ENCODE measurements around the gene MLPH. TPM values are rescaled to one million over a fixed set of nuclear protein-coding genes. Genes with fewer than 3 reads are reported as not detected.

MLPH gene
- total RNA-seq, 1 donor = not detected

DNA sequence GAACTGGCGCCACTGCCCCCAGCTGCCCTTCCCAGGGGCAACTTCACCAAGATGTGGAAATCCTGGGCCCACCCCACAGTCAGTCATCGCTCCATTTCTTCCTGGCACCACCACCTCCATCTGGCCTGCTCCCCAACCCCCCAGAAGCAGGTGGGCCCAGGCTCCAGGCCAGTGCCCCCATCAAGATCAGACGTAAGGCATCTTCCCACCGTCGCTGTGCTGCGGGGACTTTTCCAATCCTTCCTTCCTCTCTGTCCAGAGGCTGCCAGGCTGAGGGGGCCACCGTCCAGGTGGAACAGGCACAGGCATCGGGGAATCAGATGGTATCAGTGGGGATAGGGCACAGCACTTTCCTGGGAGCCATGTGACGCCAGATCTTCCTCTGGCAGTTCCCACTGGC is 87.4 kb downstream of the MLPH start:
- no peaks in the 10 kb centered on the region for H3K4me1 ChIP-seq (ENCODE audit: insufficient read depth, low read length)
- H3K9me3 ChIP-seq (ENCODE audit: low read depth, low read length) = no peaks in the 10 kb centered on the region
- no peak overlapping the region for H3K4me3 ChIP-seq (ENCODE audit: low read length)
- H3K27me3 ChIP-seq (ENCODE audit: insufficient read depth, low read length) = no peaks in the 10 kb centered on the region

DNA sequence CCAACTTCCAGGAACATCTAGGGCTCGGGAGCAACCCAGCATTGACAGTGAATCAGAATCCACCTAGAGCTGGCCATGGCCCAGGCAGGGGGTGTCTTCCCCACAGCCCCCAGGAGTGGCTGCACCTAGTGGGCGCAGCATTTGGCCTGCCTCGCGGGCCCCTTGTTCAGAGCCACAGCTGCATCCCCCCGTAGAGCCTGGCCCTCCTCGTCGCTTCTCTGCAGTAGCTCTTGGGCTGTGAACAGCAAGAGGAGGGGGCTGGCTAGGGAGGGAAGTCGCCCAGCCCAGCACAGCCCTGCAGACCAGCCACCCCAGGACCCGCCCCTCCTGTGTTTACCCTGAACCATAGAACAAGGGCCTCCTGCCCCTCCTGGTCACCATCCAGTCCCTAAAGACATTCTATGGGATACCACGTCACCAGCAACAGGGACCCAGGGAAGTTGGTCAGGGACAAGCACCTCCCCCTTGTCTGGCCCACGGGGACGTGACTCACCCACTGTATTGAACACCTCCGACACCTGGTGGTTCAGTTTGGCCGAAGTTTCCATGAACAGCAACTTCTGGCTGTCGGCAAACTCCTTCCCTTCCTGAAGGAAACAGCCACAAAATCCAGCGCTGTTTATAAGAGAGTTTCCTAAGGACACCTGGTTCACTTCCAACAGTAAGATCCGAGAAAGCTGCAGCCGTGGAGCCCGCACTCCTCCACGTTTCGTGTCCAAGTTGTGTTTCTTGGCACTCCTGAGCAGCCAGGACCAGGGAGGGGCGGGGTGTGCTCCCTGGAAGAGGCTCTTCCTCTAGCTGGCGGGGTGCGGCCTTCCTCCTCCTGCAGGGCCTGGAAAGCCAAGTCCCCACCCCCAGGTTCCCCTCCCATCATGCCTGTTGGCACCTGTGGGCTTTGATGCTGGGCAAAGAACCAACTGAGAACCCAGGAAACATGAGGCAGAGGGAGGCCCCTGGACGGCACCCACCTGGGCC is 88.1 kb downstream of the MLPH start:
- no peaks in the 10 kb centered on the region for H3K27me3 ChIP-seq (ENCODE audit: insufficient read depth, low read length)
- no peaks in the 10 kb centered on the region for H3K9me3 ChIP-seq (ENCODE audit: low read depth, low read length)
- H3K4me3 ChIP-seq (ENCODE audit: low read length) = no peak overlapping the region
- no peaks in the 10 kb centered on the region for H3K4me1 ChIP-seq (ENCODE audit: insufficient read depth, low read length)

DNA sequence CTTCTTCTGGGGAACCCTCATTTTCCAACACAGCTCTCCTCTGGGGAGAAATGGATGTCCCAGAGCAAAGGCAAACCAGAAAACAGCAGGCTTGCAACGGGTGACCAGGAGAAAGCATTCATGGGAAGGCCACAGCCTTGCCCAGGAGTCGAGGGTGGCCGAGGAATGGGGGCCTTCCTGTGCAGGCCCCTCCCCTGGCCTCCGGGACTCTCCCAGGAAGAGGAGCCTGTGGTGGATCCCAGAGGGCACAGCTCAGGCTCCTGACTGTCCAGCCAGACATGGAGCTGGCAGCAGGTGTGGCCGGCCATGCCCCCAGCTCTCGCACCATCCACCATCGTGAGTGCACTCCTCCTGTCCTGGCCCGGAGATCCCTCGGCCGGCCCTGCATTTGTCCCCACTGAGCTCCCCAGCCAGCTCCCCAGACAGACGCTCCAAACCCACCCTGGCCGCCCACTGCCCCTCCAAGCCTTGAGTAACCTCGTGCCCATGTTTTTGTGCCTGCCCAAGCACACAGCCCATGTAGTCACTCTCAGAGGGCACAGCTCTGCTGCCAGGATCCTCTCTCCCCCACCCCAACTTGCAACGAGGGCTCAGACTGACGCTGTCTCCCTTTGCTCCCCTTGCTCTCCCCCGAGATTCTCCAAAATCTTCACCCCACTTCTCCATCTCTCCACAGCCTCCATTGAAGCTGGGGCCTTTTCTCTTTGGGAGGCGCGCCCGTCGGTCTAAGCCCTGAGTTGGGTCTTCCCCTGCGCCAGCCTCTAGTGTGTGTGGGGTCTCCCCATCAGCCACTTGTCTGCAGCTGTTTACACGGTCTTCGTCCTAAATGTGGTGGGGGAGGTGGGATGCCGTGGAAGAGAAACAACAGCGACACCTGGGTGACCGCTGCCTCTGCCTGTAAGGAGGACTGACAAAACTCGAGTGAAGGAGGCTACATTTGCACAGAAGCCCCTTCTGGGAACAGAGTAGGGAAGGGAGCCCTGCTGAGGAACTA is 89.1 kb downstream of the MLPH start:
- Histone ChIP-seq H3K27me3 (ENCODE audit: insufficient read depth, low read length) (no peaks in the 10 kb centered on the region), H3K9me3 (ENCODE audit: low read depth, low read length) (no peaks in the 10 kb centered on the region), H3K4me3 (ENCODE audit: low read length) (no peak overlapping the region), H3K4me1 (ENCODE audit: insufficient read depth, low read length) (no peaks in the 10 kb centered on the region)

DNA sequence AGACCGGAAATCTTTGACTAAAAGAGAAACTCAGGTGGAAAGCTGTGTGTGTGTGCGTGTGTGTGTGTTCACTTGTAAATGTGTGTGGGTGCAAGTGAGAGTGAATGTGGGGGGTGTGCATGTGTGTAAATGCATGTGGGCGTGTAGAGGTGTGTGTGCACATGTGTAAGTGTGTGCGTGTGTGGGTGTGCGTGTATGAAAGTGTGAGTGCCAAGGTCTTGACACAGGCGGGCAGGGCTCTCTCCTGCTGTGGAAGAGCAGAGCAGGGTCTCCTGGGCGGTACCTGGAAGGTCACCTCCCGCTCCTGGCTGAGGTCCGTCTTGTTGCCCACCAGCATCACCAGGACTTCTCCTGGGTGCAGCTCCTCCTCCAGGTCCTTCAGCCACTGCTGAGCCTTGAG is 89.9 kb downstream of the MLPH start:
- H3K4me3 ChIP-seq (ENCODE audit: low read length) = no peak overlapping the region
- H3K27me3 ChIP-seq (ENCODE audit: insufficient read depth, low read length) = no peaks in the 10 kb centered on the region
- H3K4me1 ChIP-seq (ENCODE audit: insufficient read depth, low read length) = no peaks in the 10 kb centered on the region
- H3K9me3 ChIP-seq (ENCODE audit: low read depth, low read length) = no peaks in the 10 kb centered on the region

DNA sequence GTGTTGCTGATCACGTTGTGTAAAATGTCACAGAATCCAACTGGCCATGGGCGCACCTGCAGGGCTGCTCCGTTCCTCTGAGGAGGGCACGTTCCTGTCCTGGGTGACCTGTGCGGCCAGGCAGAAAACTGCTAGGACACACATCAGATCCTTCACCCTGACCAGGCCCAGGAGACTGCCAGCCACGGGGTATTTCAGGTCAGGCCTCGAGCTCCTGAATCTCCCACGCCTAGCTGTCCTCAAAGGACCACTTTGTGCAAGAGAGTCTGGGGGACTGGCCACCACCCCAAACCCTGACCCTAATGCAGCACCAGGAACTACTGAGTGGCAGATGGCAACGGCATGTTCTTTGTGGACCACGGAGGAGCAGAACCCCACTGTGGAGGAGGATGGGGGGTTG is 90.4 kb downstream of the MLPH start:
- Histone ChIP-seq H3K27me3 (ENCODE audit: insufficient read depth, low read length) (no peaks in the 10 kb centered on the region), H3K4me3 (ENCODE audit: low read length) (no peak overlapping the region), H3K4me1 (ENCODE audit: insufficient read depth, low read length) (no peaks in the 10 kb centered on the region), H3K9me3 (ENCODE audit: low read depth, low read length) (no peaks in the 10 kb centered on the region)

DNA sequence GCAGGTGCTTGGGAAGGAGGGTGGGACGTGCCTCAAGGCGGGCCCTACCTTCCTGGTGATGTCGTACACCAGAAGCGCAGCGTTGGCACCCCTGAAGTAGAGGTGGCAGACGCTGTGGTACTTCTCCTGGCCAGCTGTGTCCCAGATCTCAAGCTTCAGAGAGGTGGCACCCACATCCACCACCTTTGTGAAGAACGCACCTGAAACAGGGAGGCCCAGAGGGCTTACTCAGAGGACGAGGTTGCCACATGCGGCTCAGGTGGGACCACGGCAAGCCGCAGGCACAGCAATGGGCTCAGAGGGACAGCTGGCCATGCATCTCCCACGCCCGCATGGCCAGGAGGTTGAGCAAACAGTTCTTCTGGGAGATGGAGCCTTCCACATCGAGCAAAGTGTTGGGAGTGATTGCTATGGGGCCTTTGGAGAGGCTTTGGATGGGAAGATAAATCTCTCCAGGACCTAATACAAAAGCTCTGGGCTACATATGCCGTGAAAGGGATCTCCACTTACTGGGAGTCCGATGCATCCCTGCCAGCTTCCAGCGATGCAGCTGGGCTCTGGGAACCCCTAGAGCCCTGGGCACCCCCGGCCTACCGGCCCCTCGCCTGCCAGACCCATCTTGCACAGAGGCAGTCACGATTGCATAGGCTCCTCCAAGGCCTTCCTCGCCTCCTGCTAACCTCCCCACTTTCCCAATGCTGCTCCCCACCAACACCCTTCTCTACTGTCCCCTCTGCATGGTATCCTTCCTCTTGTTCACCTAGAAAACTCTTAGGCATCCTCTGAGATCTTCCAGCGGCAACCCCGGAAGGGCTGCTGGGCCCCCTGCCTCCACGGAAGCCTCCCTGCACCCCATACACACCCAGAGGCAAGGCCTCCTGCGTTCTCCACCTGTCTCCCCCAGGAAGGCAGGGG is 91.2 kb downstream of the MLPH start:
- Histone ChIP-seq H3K4me1 (ENCODE audit: insufficient read depth, low read length) (no peaks in the 10 kb centered on the region), H3K9me3 (ENCODE audit: low read depth, low read length) (no peaks in the 10 kb centered on the region), H3K27me3 (ENCODE audit: insufficient read depth, low read length) (no peaks in the 10 kb centered on the region), H3K4me3 (ENCODE audit: low read length) (no peak overlapping the region)

GRCh38 chr2:237581326-237581725 is 94.3 kb downstream of the MLPH start:
- no peaks in the 10 kb centered on the region for H3K9me3 ChIP-seq (ENCODE audit: low read depth, low read length)
- H3K4me3 ChIP-seq (ENCODE audit: low read length) = no peak overlapping the region
- H3K27me3 ChIP-seq (ENCODE audit: insufficient read depth, low read length) = no peaks in the 10 kb centered on the region
- no peaks in the 10 kb centered on the region for H3K4me1 ChIP-seq (ENCODE audit: insufficient read depth, low read length)

GRCh38 chr2:237581751-237582746 is 95.0 kb downstream of the MLPH start:
- Histone ChIP-seq H3K4me3 (ENCODE audit: low read length) (no peak overlapping the region), H3K27me3 (ENCODE audit: insufficient read depth, low read length) (no peaks in the 10 kb centered on the region), H3K4me1 (ENCODE audit: insufficient read depth, low read length) (no peaks in the 10 kb centered on the region), H3K9me3 (ENCODE audit: low read depth, low read length) (no peaks in the 10 kb centered on the region)

DNA sequence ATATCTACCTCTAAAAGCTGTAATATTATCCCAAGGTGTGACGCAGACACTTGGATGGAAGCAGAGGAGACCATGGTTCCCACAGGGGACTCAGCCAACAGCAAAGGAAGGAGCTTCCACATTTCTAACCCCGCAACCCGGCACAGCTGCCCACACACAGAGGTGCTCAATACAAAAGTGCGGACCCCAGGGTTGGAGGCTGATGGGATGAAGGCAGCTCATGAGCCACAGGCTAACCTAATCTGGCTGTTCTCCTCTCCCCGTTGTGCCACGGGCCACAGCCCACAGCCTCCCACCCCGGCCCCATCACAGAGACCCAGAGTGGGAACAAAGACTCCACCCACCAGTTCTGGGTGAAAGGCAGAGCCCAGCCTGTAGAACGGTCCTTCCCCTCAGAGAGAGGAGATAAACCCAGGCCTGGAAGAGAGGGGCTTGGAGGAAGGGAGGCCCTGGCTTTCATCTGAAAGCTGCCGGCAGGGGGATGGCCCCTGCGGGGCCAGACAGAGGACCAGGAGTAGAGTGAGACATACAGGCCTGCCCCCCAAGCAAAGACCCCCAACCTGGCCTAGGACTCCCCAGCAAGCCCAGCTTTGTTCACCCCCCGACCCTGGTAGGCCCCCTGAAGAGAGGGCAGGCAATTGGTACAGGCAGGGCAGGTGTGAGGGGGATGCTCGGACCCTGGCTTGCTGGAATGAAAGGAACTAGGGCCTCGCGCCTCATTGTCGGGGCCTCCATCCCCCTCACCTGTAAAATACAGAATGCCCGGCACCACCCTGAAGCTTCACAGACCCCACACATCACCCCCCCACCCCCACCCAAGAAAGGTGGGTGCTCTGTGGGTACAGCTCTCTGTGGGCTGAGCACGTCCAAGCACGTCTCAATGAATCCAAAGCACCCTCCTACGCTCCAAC is 96.6 kb downstream of the MLPH start:
- Histone ChIP-seq H3K27me3 (ENCODE audit: insufficient read depth, low read length) (no peaks in the 10 kb centered on the region), H3K4me1 (ENCODE audit: insufficient read depth, low read length) (no peaks in the 10 kb centered on the region), H3K9me3 (ENCODE audit: low read depth, low read length) (no peaks in the 10 kb centered on the region), H3K4me3 (ENCODE audit: low read length) (no peak overlapping the region)

DNA sequence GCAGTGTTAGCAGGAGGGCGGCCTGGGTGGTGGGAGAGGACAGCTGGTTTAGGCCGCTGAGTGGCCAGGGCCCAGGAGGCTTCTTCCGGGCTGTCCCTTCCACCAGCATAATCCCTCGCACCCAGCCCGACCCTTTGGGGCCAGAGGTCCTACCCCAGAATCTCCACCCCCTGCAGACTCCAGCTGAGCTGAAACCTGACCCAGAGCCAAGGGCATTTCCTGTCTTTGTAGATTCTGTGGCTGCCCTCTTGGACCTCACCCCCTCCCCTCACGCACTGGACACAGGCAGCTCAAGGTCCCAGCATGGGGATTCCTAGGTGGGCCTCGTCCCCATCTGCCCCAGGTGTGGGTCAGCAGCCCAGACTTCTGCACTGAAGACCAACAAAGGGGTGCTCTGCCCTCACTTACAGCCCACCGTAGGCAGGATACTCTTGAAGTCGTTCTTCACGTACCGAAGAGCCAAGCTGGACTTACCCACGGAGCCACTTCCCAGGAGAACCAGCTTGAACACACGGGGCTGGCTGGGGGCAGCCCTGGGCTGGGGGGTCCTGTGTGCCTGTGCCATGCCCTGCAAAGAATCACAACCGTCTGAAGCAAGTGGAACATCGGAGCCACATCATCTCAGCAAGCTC is 98.7 kb downstream of the MLPH start:
- Histone ChIP-seq H3K4me1 (ENCODE audit: insufficient read depth, low read length) (no peaks in the 10 kb centered on the region), H3K9me3 (ENCODE audit: low read depth, low read length) (no peaks in the 10 kb centered on the region), H3K4me3 (ENCODE audit: low read length) (no peak overlapping the region), H3K27me3 (ENCODE audit: insufficient read depth, low read length) (no peaks in the 10 kb centered on the region)

GRCh38 chr2:237588044-237588696 is 101.1 kb downstream of the MLPH start:
- Histone ChIP-seq H3K4me3 (ENCODE audit: low read length) (no peak overlapping the region), H3K4me1 (ENCODE audit: insufficient read depth, low read length) (peaks cover 6% of the 10 kb centered on the region), H3K9me3 (ENCODE audit: low read depth, low read length) (no peaks in the 10 kb centered on the region), H3K27me3 (ENCODE audit: insufficient read depth, low read length) (no peaks in the 10 kb centered on the region)

Data from mononuclear cell (primary cell).